GM12878 (cell line): ENCODE data around the gene ZBTB24. TPM values are rescaled to one million over a fixed set of nuclear protein-coding genes. Genes with fewer than 3 reads are reported as not detected.
A peak's percentile ranks its signal among the peaks of the same experiment; 100 is the strongest.

Experiments used
- ATAC-seq: fragments of 200-7000 bp; cut with Tn5 transposase; 3 replicates; pipeline ENCODE4 v1.9.1; 2020; ENCODE audit warnings: mild to moderate bottlenecking, moderate library complexity
- BruUV-seq: library from RNA; stranded (reverse); fragments of 400-500 nt; replicated peaks from 2 replicates; lab custom pipeline; 2021; lab: Mats Ljungman, UMichigan
- CTCF ChIA-PET: fragments of 300-600 bp; sonication (Branson Sonifier 250); formaldehyde crosslinking; extraction: SDS; loops from one replicate; lab custom pipeline; 2021; ENCODE audit warnings: inconsistent platforms; lab: Yijun Ruan, JAX
- POLR2A ChIA-PET: fragments of 350-600 bp; formaldehyde crosslinking; extraction: SDS; loops from one replicate; lab custom pipeline; 2021; ENCODE audit warnings: inconsistent platforms; lab: Charles Lee
- RAD21 ChIA-PET: fragments of 300-600 bp; sonication (Branson Sonifier 250); formaldehyde crosslinking; loops from one replicate; lab custom pipeline; 2023; ENCODE audit warnings: antibody characterized with exemption; ENCODE audit not compliant: unreplicated experiment; lab: Charles Lee
- SMC1A ChIA-PET: fragments of 300-600 bp; sonication (Branson Sonifier 250); formaldehyde crosslinking; loops from one replicate; lab custom pipeline; 2023; ENCODE audit not compliant: unreplicated experiment, uncharacterized antibody; lab: Charles Lee
- DNase-seq: peaks from one replicate; pipeline ENCODE4 v3.0.0-alpha.2; 2011; ENCODE audit warnings: low read depth, low spot score
- FAIRE-seq: peaks from 3 replicates; lab custom pipeline; 2011; peaks lifted over from hg19 to GRCh38; lab: Jason Lieb, UNC
- H2AFZ ChIP-seq: 2 replicates; pipeline ENCODE4 v1.6.0; 2011; ENCODE audit warnings: low read depth, low read length, control low read depth; ENCODE audit not compliant: control insufficient read depth
- H3K27ac ChIP-seq: 2 replicates; pipeline ENCODE4 v1.5.1; 2011; ENCODE audit warnings: control low read depth; ENCODE audit not compliant: control insufficient read depth, insufficient read depth
- H3K27me3 ChIP-seq, 2 experiments: replicated peaks in 1 of 2; 2 replicates each; pipeline versions ENCODE4 v1.6.0 to v1.6.1; 2011; ENCODE audit warnings: low read length in 1 of 2; ENCODE audit not compliant: control insufficient read depth in 2 of 2, insufficient read depth in 2 of 2
- H3K36me3 ChIP-seq, 2 experiments: 2 replicates each; pipeline ENCODE4 v1.5.1; 2011; ENCODE audit warnings: low read length in 1 of 2; ENCODE audit not compliant: control insufficient read depth in 2 of 2, insufficient read depth in 2 of 2
- H3K4me1 ChIP-seq: 2 replicates; pipeline ENCODE4 v1.6.1; 2011; ENCODE audit warnings: mild to moderate bottlenecking, low read length, moderate library complexity, mixed read lengths; ENCODE audit not compliant: control insufficient read depth, insufficient read depth
- H3K4me2 ChIP-seq: 2 replicates; pipeline ENCODE4 v1.6.0; 2011; ENCODE audit warnings: control low read depth; ENCODE audit not compliant: control insufficient read depth, insufficient read depth
- H3K4me3 ChIP-seq: fragments of 200-600 bp; sonication (generic); 2 replicates; pipeline ENCODE4 v1.5.1; 2016
- H3K79me2 ChIP-seq: 2 replicates; pipeline ENCODE4 v1.6.0; 2011; ENCODE audit warnings: low read length; ENCODE audit not compliant: control insufficient read depth, insufficient read depth
- H3K9ac ChIP-seq: 2 replicates; pipeline ENCODE4 v1.8.0; 2011; ENCODE audit warnings: low read length, control low read depth, mixed read lengths; ENCODE audit not compliant: control insufficient read depth, insufficient read depth
- H3K9me3 ChIP-seq: replicated peaks from 3 replicates; pipeline ENCODE4 v1.5.1; 2011; ENCODE audit warnings: mild to moderate bottlenecking, low read length; ENCODE audit not compliant: control insufficient read depth, insufficient read depth
- H4K20me1 ChIP-seq: 2 replicates; pipeline ENCODE4 v1.6.0; 2011; ENCODE audit not compliant: control insufficient read depth, insufficient read depth
- CHD4 ChIP-seq: fragments of 200-600 bp; sonication (generic); IDR thresholded peaks from 2 replicates; pipeline ENCODE4 v1.6.1; 2016; ENCODE audit warnings: mild to moderate bottlenecking
- HDAC6 ChIP-seq: fragments of 200-600 bp; sonication (generic); IDR thresholded peaks from one replicate; pipeline ENCODE4 v1.8.0; 2017; ENCODE audit warnings: antibody characterized with exemption; ENCODE audit not compliant: unreplicated experiment
- IRF4 ChIP-seq: IDR thresholded peaks from 2 replicates; pipeline ENCODE4 v1.6.1; 2011; ENCODE audit warnings: low read depth, low read length
- LARP7 ChIP-seq: fragments of 450-650 bp; IDR thresholded peaks from 2 replicates; pipeline ENCODE4 v1.6.1; 2017; ENCODE audit warnings: mild to moderate bottlenecking
- POLR2AphosphoS5 ChIP-seq: IDR thresholded peaks from 2 replicates; pipeline ENCODE4 v1.6.1; 2011; ENCODE audit warnings: mild to moderate bottlenecking, low read length, inconsistent platforms
- PRDM15 ChIP-seq: fragments of 450-650 bp; formaldehyde crosslinking; IDR thresholded peaks from 2 replicates; pipeline ENCODE4 v1.4.0; 2020; ENCODE audit warnings: mild to moderate bottlenecking, moderate library complexity
- TCF12 ChIP-seq: IDR thresholded peaks from 2 replicates; pipeline ENCODE4 v1.6.1; 2011; ENCODE audit warnings: low read depth, mild to moderate bottlenecking, low read length
- ZNF207 ChIP-seq: fragments of 450-650 bp; IDR thresholded peaks from 2 replicates; pipeline ENCODE4 v1.6.1; 2014; ENCODE audit warnings: antibody characterized with exemption, mild to moderate bottlenecking, borderline replicate concordance
- ZNF384 ChIP-seq: IDR thresholded peaks from 2 replicates; pipeline ENCODE4 v1.6.1; 2012; ENCODE audit warnings: low read depth, mild to moderate bottlenecking, low read length, improper control_type of control experiment, borderline replicate concordance
- ZNF687 ChIP-seq: fragments of 450-650 bp; IDR thresholded peaks from 2 replicates; pipeline ENCODE4 v1.6.1; 2017; ENCODE audit warnings: mild to moderate bottlenecking, moderate library complexity
- WGBS: methylation state at CpG from one replicate; pipeline ENCODE4 v1.1.6; 2016; ENCODE audit warnings: low lambda C conversion rate; ENCODE audit not compliant: insufficient replicate concordance, insufficient coverage; ENCODE audit errors: missing lambda C conversion rate; 5-methylcytosine and 5-hydroxymethylcytosine counted together
- in situ Hi-C: fragments of 300-500 bp; cut with MboI; formaldehyde crosslinking; loops from 9 replicates; pipeline ENCODE4 v1.14.3; 2018; ENCODE audit warnings: mixed read lengths
- intact Hi-C: fragments of 100-400 bp; cut with micrococcal nuclease; formaldehyde crosslinking; loops from one replicate; pipeline ENCODE4 v1.14.2; 2022; ENCODE audit not compliant: unreplicated experiment
- polyA plus RNA-seq, 11 experiments: library from polyadenylated mRNA; depleted of rRNA in 4 of 11; unstranded in 6 of 11; stranded (reverse) in 5 of 11; fragments of >200 nt; fragmentation: Nextera tagmentation in 4 of 11; fragmentation: Illumina TruSeq in 1 of 11; extraction: Ambion mirVana in 4 of 11; extraction: Trizol in 1 of 11; gene quantifications; 1 replicate in 1 of 11; 2 replicates in 10 of 11; pipeline versions ENCODE4 v1.2.1 to v1.2.3, GENCODE V29; 2011 to 2016; ENCODE audit warnings: inconsistent platforms in 2 of 11, missing spikeins in 2 of 11, low read depth in 1 of 11
- total RNA-seq, 4 experiments: library from RNA; depleted of rRNA in 3 of 4; stranded (reverse); fragments of >200 nt in 3 of 4; fragmentation: Illumina TruSeq in 1 of 4; extraction: Trizol in 1 of 4; gene quantifications; 2 replicates each; pipeline versions ENCODE4 v1.2.1 to v1.2.3, GENCODE V29; 2013 to 2021

ZBTB24 gene
- total and polyA plus RNA-seq, 10 of the 15 experiments (the other 5 are each of a cell fraction or from before 2014, with no cell fraction given), result 2.9 to 17.7 (median 8.5) TPM

GRCh38 chr6:109449795-109450673 lies 33.0 kb downstream of the ZBTB24 start:
- intact Hi-C loops, result no loop called here
- ATAC-seq (peak; percentile 20), FAIRE-seq (no peak), DNase-seq (no peak)
- no TSS peak for BruUV-seq
- Histone ChIP-seq H3K9me3 (no peaks in the 10 kb centered on the region), H3K4me3 (no peak overlapping the region), H3K36me3 (peaks cover 8 to 14% of the 10 kb centered on the region in 2 experiments), H3K27ac (no peak overlapping the region), H3K9ac (no peak overlapping the region), H4K20me1 (no peaks in the 10 kb centered on the region), H3K4me2 (no peak overlapping the region), H2AFZ (no peak overlapping the region), H3K4me1 (peaks cover 24% of the 10 kb centered on the region), H3K79me2 (peaks cover 22% of the 10 kb centered on the region), H3K27me3 (no peaks in the 10 kb centered on the region)
- ChIA-PET POLR2A (interaction anchor here (1.0 to 1.4 kb wide), 3 partner anchors 8 to 32 kb away, joined by 3 read pairs; partner anchors contain the start of gene ZBTB24), RAD21 (no interaction called here), SMC1A (interaction anchor here (1.2 to 2.2 kb wide), 2 partner anchors 9 to 31 kb away, joined by 5 to 6 read pairs; no protein-coding TSS in a partner anchor), CTCF (interaction anchor here (0.7 to 1.4 kb wide), 2 partner anchors 9 to 13 kb away, joined by 3 to 5 read pairs; partner anchors contain the start of genes PPIL6 and SMPD2)
- WGBS, result 53% methylated on average over 16 of the region's 16 CpGs
- in situ Hi-C loops, result no loop called here
- no peak for TF ChIP-seq TCF12
- no peak for TF ChIP-seq HDAC6
- TF ChIP-seq ZNF207, result no peak
- no peak for TF ChIP-seq PRDM15 (CRISPR knock-in tag)
- no peak for TF ChIP-seq IRF4
- no peak for TF ChIP-seq POLR2AphosphoS5
- TF ChIP-seq LARP7, result no peak
- no peak for TF ChIP-seq ZNF687
- TF ChIP-seq ZNF384, result no peak
- TF ChIP-seq CHD4, result no peak
